ENCODE data around the gene BCOR. TPM values are rescaled to one million over a fixed set of nuclear protein-coding genes. Genes with fewer than 3 reads are reported as not detected.
A peak's percentile ranks its signal among the peaks of the same experiment; 100 is the strongest.

Gene BCOR
- total and polyA plus RNA-seq, 2 of the 4 experiments (the other 2 are of a cell fraction): 7.5 to 9.0 TPM

- H4K91ac ChIP-seq (ENCODE audit: insufficient read depth, low read depth, low read length): no peak overlapping the region
- H3K36me3 ChIP-seq (ENCODE audit: control insufficient read depth, insufficient read depth, low read length): no peaks in the 10 kb centered on the region
- H3K79me1 ChIP-seq (ENCODE audit: low read depth in 1 of 2, low read length in 2 of 2): no peaks in the 10 kb centered on the region
- H2AK5ac ChIP-seq (ENCODE audit: low read depth, low read length): no peak overlapping the region
- no peak overlapping the region for H3K4me2 ChIP-seq (ENCODE audit: low read depth, low read length)
- H3K18ac ChIP-seq (ENCODE audit: low read depth, low read length): no peak overlapping the region
- dilution Hi-C loops (cut with HindIII; ENCODE audit: low sequenced_read_pairs, unreplicated experiment) (no loop called here), intact Hi-C loops (cut with micrococcal nuclease) (loop anchor here (5.0 kb wide), 1 partner anchor 37 kb away; no protein-coding TSS in a partner anchor), in situ Hi-C loops (cut with MboI; ENCODE audit: low sequenced_read_pairs) (no loop called here)
- ChIA-PET CTCF (no interaction called here), POLR2A (ENCODE audit: unreplicated experiment) (no interaction called here)
- H2AK9ac ChIP-seq (replicated peaks; ENCODE audit: low read depth, low read length, poor library complexity): no peak overlapping the region
- no peaks in the 10 kb centered on the region for H3K9me1 ChIP-seq (ENCODE audit: insufficient read depth, low read length)
- BruUV-seq (replicated peaks): no TSS peak
- H3K27ac ChIP-seq (ENCODE audit: insufficient read depth, low read length): no peak overlapping the region
- no peak for DNase-seq
- H3K14ac ChIP-seq (replicated peaks; ENCODE audit: low read depth, low read length): no peak overlapping the region
- H4K8ac ChIP-seq (ENCODE audit: low read depth in 2 of 2, low read length in 2 of 2): no peak overlapping the region
- H2BK15ac ChIP-seq (ENCODE audit: low read depth, low read length): no peak overlapping the region
- H3K4ac ChIP-seq (ENCODE audit: low read depth, low read length): no peak overlapping the region
- WGBS, 2 experiments (ENCODE audit: extremely low coverage in 2 of 2, insufficient read length in 1 of 2): 65% methylated on average over 2 of the region's 5 CpGs; no CpG with 5 or more reads in 1 of the 2 experiments
- H3K27me3 ChIP-seq (ENCODE audit: control insufficient read depth, insufficient read depth, low read length): peaks cover 22% of the 10 kb centered on the region
- no peak overlapping the region for H4K5ac ChIP-seq (ENCODE audit: low read depth, low read length)
- H3K4me3 ChIP-seq (ENCODE audit: insufficient read depth, low read depth, low read length): no peak overlapping the region
- no peak overlapping the region for H2BK120ac ChIP-seq (ENCODE audit: low read depth, low read length)
- H3K23ac ChIP-seq (ENCODE audit: low read depth, low read length): no peak overlapping the region
- ATAC-seq (ENCODE audit: low read depth): no peak
- TF ChIP-seq RFX5 (IDR thresholded peaks at IDR 0.05; ENCODE audit: low read depth, low read length) (no peak), POLR2A (IDR thresholded peaks at IDR 0.05; ENCODE audit: low read depth, low read length) (no peak), CEBPB (IDR thresholded peaks at IDR 0.05; ENCODE audit: low read depth, low read length) (peak; percentile 72)
- H2AFZ ChIP-seq (replicated peaks; ENCODE audit: low read length, poor library complexity): no peak overlapping the region
- no peak overlapping the region for H3K56ac ChIP-seq (ENCODE audit: extremely low read depth, insufficient read depth, low read length)
- H3K9ac ChIP-seq (ENCODE audit: low read depth, low read length): no peak overlapping the region
- H3K9me3 ChIP-seq (ENCODE audit: control insufficient read depth, insufficient read depth, low read length): no peaks in the 10 kb centered on the region; the same call in 1 of the 2 replicates
- H2BK20ac ChIP-seq (ENCODE audit: low read depth, low read length): no peak overlapping the region
- H2BK5ac ChIP-seq (ENCODE audit: low read depth, low read length, poor library complexity, severe bottlenecking): no peak overlapping the region
- H4K20me1 ChIP-seq (ENCODE audit: insufficient read depth, low read length): no peaks in the 10 kb centered on the region
- peaks cover 3% of the 10 kb centered on the region; the same call in 1 of the 2 replicates for H3K4me1 ChIP-seq (ENCODE audit: control insufficient read depth, insufficient read depth, low read length)
Observed at GRCh38 chrX:40143987-40144386, 46.2 kb upstream of the BCOR start.
